NB4 (cell line): Measurements from ENCODE around the gene SPIN2B.
"Not testable (repeated sequence)": the region's sequence is repeated elsewhere in the genome, so short reads cannot be mapped to it uniquely, and the experiment has no call there.

Source experiments
- DNase-seq: peaks from one replicate; pipeline ENCODE4 v3.0.0; 2010; ENCODE audit warnings: low read depth
- H3K4me3 ChIP-seq: one replicate; pipeline ENCODE4 v1.5.1; 2011; ENCODE audit warnings: mild to moderate bottlenecking, low read depth, low read length, moderate library complexity
- MYC ChIP-seq: IDR thresholded peaks from 2 replicates; pipeline ENCODE4 v1.6.1; 2011; ENCODE audit warnings: low read depth, low read length
- POLR2A ChIP-seq: IDR thresholded peaks from 2 replicates; pipeline ENCODE4 v1.6.1; 2011; ENCODE audit warnings: mild to moderate bottlenecking; ENCODE audit not compliant: insufficient read length; ENCODE audit errors: extremely low read depth
- TF ChIP-seq, protein P1 (sequence below): IDR thresholded peaks from one replicate; pipeline ENCODE4 v1.5.1; 2012; ENCODE audit warnings: low read depth, low read length
- TF ChIP-seq, protein P2 (sequence below): IDR thresholded peaks from 2 replicates; pipeline ENCODE4 v1.6.1; 2011; ENCODE audit warnings: low read depth, low read length

SPIN2B gene

DNA sequence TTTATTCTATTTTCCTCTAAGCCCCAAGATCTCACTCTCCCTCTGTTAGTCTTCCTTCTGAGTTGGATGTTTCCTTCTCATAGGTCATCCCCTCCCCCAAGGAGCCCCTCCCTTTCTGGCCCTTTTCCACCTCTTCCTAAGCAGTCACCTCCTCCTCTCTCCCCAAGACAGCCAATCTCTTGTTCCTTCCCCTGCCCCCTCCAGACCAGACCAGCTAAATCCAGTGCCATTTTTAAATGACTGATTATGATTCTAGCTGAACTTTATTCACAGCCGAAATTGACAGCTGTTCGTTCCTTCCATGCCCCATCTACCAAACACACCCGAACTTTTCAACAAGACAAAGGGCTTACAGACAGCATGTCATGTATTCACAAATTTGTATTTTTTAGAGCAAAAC, 13.9 kb upstream of the SPIN2B start:
- TF ChIP-seq, protein P1, sequence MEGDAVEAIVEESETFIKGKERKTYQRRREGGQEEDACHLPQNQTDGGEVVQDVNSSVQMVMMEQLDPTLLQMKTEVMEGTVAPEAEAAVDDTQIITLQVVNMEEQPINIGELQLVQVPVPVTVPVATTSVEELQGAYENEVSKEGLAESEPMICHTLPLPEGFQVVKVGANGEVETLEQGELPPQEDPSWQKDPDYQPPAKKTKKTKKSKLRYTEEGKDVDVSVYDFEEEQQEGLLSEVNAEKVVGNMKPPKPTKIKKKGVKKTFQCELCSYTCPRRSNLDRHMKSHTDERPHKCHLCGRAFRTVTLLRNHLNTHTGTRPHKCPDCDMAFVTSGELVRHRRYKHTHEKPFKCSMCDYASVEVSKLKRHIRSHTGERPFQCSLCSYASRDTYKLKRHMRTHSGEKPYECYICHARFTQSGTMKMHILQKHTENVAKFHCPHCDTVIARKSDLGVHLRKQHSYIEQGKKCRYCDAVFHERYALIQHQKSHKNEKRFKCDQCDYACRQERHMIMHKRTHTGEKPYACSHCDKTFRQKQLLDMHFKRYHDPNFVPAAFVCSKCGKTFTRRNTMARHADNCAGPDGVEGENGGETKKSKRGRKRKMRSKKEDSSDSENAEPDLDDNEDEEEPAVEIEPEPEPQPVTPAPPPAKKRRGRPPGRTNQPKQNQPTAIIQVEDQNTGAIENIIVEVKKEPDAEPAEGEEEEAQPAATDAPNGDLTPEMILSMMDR = no peak
- TF ChIP-seq POLR2A (no peak), MYC (no peak)
- TF ChIP-seq, protein P2, sequence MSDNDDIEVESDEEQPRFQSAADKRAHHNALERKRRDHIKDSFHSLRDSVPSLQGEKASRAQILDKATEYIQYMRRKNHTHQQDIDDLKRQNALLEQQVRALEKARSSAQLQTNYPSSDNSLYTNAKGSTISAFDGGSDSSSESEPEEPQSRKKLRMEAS = no peak
- no peak for DNase-seq
- H3K4me3 ChIP-seq = no peak overlapping the region

DNA sequence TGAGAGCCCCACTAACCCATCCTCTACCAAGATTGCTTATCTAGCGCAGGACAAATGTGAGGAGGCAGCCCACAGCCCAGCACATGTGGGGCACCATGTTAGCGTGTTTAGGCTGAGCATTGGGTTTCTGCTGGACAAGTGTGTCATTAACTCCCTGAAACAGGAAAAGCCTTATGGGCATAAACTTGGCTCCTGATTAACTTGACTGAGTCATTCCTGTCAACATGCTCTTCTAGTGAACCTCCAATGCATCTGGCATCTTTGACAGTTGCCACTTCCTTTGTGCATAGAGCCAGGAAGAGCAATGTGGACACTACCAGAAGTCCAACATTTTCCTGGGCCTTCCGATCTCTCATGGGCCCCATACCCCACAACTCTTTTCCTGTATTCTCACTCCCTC, 13.4 kb upstream of the SPIN2B start:
- no peak for DNase-seq
- no peak overlapping the region for H3K4me3 ChIP-seq
- TF ChIP-seq, protein P2 = no peak
- TF ChIP-seq POLR2A (no peak), MYC (no peak)
- TF ChIP-seq, protein P1 = no peak

DNA sequence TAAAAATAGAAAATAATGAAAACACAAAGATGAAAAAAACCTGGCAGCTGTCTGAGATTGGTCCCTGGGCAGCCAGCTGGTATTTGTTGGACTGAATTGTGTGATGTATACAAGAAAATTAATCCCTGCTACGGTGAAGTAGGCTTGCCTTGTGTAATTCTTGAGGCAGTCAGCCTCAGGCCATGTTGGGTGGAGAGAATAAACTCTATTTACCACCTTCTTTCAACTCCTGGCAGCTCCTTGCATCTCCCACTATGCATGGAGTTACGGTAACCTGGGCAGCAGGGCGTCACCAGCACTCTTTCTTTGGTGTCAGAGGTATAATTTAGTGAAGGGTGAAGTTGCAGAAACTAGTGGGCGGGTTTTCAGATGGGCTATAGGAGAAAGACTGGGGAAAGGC, 12.4 kb upstream of the SPIN2B start:
- H3K4me3 ChIP-seq = no peak overlapping the region
- TF ChIP-seq, protein P2 = no peak
- no peak for DNase-seq

DNA sequence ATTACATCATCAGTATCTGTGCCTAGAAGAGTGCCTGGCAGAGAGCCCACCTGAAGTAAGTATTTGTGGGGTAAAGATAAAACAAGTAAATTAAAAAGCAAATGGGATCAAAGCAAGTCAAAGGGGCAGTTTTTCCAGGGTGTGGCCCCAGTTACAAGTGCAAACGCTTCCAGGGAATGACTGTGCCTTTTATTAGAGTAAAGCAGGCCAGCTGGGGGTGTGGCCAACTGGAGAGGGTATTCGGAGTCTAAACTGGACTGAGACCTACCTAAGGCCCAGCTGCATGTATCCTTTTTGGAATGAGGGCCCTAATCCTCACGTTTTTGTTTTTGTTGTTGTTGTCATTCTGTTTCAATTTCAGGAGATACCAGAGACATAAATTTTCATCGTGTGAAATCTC, 11.9 kb upstream of the SPIN2B start:
- H3K4me3 ChIP-seq, DNase-seq: not testable (repeated sequence)

DNA sequence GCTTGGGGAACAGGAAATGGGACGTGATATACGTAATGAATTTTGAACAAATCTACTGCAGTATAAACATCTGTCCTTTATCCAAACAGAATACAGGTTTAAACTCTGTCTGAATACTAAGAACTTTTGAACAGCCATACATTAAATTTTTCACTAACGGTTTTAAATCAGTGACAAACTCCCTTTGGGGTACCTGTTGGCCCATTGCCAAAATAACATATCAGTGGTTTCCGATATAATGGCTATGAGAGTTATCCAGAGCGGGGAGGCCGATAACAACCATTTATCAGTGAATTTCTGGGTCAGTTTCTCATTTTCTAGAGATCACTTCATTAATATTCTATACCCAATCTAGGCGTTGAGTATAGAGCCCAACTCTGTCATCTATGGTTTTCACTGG, 10.7 kb upstream of the SPIN2B start:
- H3K4me3 ChIP-seq = no peak overlapping the region
- no peak for TF ChIP-seq MYC
- TF ChIP-seq, protein P1 = no peak
- TF ChIP-seq, protein P2 = no peak
- TF ChIP-seq POLR2A = no peak
- no peak for DNase-seq

DNA sequence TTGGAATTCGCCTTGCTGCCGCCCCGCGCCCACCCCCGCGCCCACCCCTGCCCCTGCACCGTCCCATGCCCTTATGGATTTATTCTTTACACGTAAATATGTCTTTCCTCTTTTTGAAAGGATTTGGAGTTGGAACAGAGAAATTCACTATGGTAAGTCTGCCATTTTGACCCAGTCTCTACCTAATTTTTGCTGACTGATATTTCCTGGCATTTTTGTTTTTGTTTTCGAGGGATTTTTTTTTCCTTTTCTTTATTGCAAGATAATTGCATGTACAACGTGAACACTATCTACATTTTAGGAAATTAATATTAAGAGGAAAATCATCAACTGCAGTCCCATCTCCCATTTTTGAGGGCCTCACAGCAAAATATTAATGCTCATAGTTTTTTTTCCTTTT, 468 bp upstream of the SPIN2B start:
- no peak for DNase-seq
- H3K4me3 ChIP-seq = peak overlapping the region; percentile 71
- TF ChIP-seq, protein P2 = no peak
- TF ChIP-seq MYC = no peak
- TF ChIP-seq, protein P1 = no peak
- TF ChIP-seq POLR2A = no peak

DNA sequence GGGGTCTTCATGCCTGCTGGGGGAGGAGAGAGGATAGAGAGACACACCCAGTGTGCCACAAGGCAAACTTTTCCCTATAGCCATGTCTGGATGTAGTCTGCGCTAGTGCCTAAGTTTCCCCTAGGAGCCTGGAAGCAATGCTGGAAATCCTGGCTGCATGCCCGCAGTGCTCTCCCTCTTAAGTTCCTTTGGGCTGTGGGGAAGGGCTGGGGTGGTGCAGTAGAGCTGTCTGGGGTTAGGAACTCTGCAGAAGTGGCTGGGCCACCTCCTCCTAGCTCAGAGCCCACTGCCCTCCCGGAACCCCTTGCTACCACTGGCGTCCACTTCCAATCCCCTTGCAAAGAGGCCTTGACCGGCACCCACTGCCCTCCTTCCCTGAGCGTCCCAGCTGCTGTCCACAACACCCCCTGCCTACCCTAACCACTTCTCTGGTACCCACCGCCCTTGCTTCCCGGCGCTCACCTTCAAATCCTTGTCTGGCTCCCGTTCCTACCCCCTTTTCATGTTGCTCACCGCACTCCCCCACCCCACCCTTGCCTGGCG, 658 bp downstream of the SPIN2B start:
- H3K4me3 ChIP-seq = peak overlapping the region; percentile 71
- DNase-seq = not testable (repeated sequence)
